Testis (tissue), 3 donors: ENCODE measurements around the gene CES2. TPM values are rescaled to one million over a fixed set of nuclear protein-coding genes. Genes with fewer than 3 reads are reported as not detected.
"Not testable (repeated sequence)": the region's sequence is repeated elsewhere in the genome, so short reads cannot be mapped to it uniquely, and the experiment has no call there.

Experiments
- DNase-seq: peaks from one replicate; pipeline ENCODE4 v3.0.0-alpha.2; 2019
- H3K27ac ChIP-seq, 2 donors: fragments of 200-600 bp; sonication (generic); one replicate each; pipeline ENCODE4 v1.5.1; 2019
- H3K27me3 ChIP-seq: fragments of 200-600 bp; sonication (generic); one replicate; pipeline ENCODE4 v1.5.1; 2019
- H3K36me3 ChIP-seq: fragments of 200-600 bp; sonication (generic); one replicate; pipeline ENCODE4 v1.5.1; 2017; ENCODE audit warnings: low read depth; ENCODE audit errors: missing control alignments
- H3K4me1 ChIP-seq: fragments of 200-600 bp; sonication (generic); one replicate; pipeline ENCODE4 v1.5.1; 2019
- H3K4me3 ChIP-seq, 2 donors: fragments of 200-600 bp; sonication (generic); one replicate each; pipeline ENCODE4 v1.5.1; 2017 to 2019
- H3K9me3 ChIP-seq: fragments of 200-600 bp; sonication (generic); one replicate; pipeline ENCODE4 v1.5.1; 2017
- CTCF ChIP-seq, 3 experiments: fragments of 450-650 bp in 2 of 3; fragments of 200-600 bp in 1 of 3; sonication (generic) in 1 of 3; IDR thresholded peaks; one replicate each; pipeline ENCODE4 v1.5.1; 2016 to 2019; ENCODE audit warnings: antibody characterized with exemption in 3 of 3, mild to moderate bottlenecking in 2 of 3, moderate library complexity in 1 of 3
- POLR2A ChIP-seq: fragments of 450-650 bp; IDR thresholded peaks from one replicate; pipeline ENCODE4 v1.6.1; 2017; ENCODE audit warnings: antibody characterized with exemption, mild to moderate bottlenecking, moderate library complexity
- WGBS, 2 donors: methylation state at CpG; one replicate each; pipeline ENCODE4 v1.1.5; 2018; 5-methylcytosine and 5-hydroxymethylcytosine counted together
- intact Hi-C: fragments of 100-400 bp; cut with DNase I; formaldehyde crosslinking; loops from one replicate; pipeline ENCODE4 v1.15.1; 2023; ENCODE audit warnings: low total_unique reads
- polyA plus RNA-seq: library from polyadenylated mRNA; stranded (reverse); fragments of 350-450 nt; fragmentation: Illumina TruSeq; extraction: RNeasy Lipid Tissue Mini Kit (QIAGEN cat#74804); gene quantifications from one replicate; pipeline ENCODE4 v1.2.3, GENCODE V29; 2014; ENCODE audit warnings: low read depth, low replicate concordance; ENCODE audit not compliant: insufficient read depth
- total RNA-seq, 2 donors: library from RNA; depleted of rRNA; stranded (reverse); fragments of >200 nt; gene quantifications; one replicate each; pipeline ENCODE4 v1.2.3, GENCODE V29; 2016

CES2 gene
- total and polyA plus RNA-seq, 3 donors from 2014 or later = 34.4 to 51.9 (median 49.1) TPM

- no peak for TF ChIP-seq CTCF (IDR thresholded peaks at IDR 0.05)
- TF ChIP-seq POLR2A = no peak
- intact Hi-C loops = no loop called here
Measured at GRCh38 chr16:66986559-66986958, 51.2 kb downstream of the CES2 start.

GRCh38 chr16:66988197-66988788, 53.0 kb downstream of the CES2 start, which contains the start of gene CES4A:
CES4A (plus strand) TSS chr16:66988589; CDS start chr16:66988773, 184 bp downstream.
- intact Hi-C loops = no loop called here
- H3K4me3 ChIP-seq = no peak within 1 kb of the TSS
- no peaks in the 10 kb centered on the region for H3K4me1 ChIP-seq
- DNase-seq = no peak
- 57 to 75% methylated on average over 11 of the region's 11 CpGs for WGBS, 2 donors
- no peaks in the 10 kb centered on the region for H3K36me3 ChIP-seq
- no peak within 1 kb of the TSS for H3K27ac ChIP-seq
- H3K9me3 ChIP-seq = no peaks in the 10 kb centered on the region
- TF ChIP-seq POLR2A = no peak
- TF ChIP-seq CTCF (IDR thresholded peaks at IDR 0.05) = no peak
- H3K27me3 ChIP-seq = no peaks in the 10 kb centered on the region

More at GRCh38 chr16:66986559-66986958, 51.2 kb downstream of the CES2 start:
- Histone ChIP-seq H3K9me3 (no peaks in the 10 kb centered on the region), H3K4me3 (no peak overlapping the region), H3K36me3 (no peaks in the 10 kb centered on the region), H3K4me1 (no peaks in the 10 kb centered on the region), H3K27ac (no peak overlapping the region), H3K27me3 (no peaks in the 10 kb centered on the region)
- DNase-seq = no peak
- 92 to 93% methylated on average over 6 of the region's 6 CpGs for WGBS, 2 donors

- WGBS, 2 donors = 78 to 87% methylated on average over 2 of the region's 2 CpGs
- intact Hi-C loops = no loop called here
- no peaks in the 10 kb centered on the region for H3K27me3 ChIP-seq
- no peaks in the 10 kb centered on the region for H3K36me3 ChIP-seq
- TF ChIP-seq POLR2A (no peak), CTCF (IDR thresholded peaks at IDR 0.05) (no peak)
- DNase-seq = no peak
- H3K9me3 ChIP-seq = no peaks in the 10 kb centered on the region
- H3K4me3 ChIP-seq = no peak overlapping the region
- H3K4me1 ChIP-seq = no peaks in the 10 kb centered on the region
- no peak overlapping the region for H3K27ac ChIP-seq
Measured at GRCh38 chr16:66991545-66992077, 56.3 kb downstream of the CES2 start.

- WGBS, 2 donors = 96% methylated on average over 12 of the region's 12 CpGs
- intact Hi-C loops, DNase-seq, H3K9me3 ChIP-seq, H3K4me1 ChIP-seq, H3K27ac ChIP-seq, H3K27me3 ChIP-seq, H3K4me3 ChIP-seq, H3K36me3 ChIP-seq: not testable (repeated sequence)
Measured at GRCh38 chr16:66993558-66993957, 58.2 kb downstream of the CES2 start.

Other genes starting within 250 kb of the CES2 start
- gene CMTM4, start 238.8 kb upstream of the CES2 start, total RNA-seq = 10 to 100 TPM; 50.9 to 59.2 TPM
- gene CMTM4, start 238.8 kb upstream of the CES2 start, polyA plus RNA-seq = 22.2 TPM
- 100 to 1,000 TPM; 132 to 145 TPM for gene DYNC1LI2, start 183.9 kb upstream of the CES2 start, total RNA-seq
- gene DYNC1LI2, start 183.9 kb upstream of the CES2 start, polyA plus RNA-seq = 89.0 TPM
- 10 to 100 TPM; 12.1 to 30.6 TPM for gene TERB1, start 133.9 kb upstream of the CES2 start, total RNA-seq
- 13.3 TPM for gene TERB1, start 133.9 kb upstream of the CES2 start, polyA plus RNA-seq
- 10 to 100 TPM; 72.7 to 72.8 TPM for gene NAE1, start 104.5 kb upstream of the CES2 start, total RNA-seq
- gene NAE1, start 104.5 kb upstream of the CES2 start, polyA plus RNA-seq = 53.7 TPM
- gene CA7, start 91.1 kb upstream of the CES2 start, total RNA-seq = 1 to 10 TPM; 1.4 to 1.9 TPM
- gene CA7, start 91.1 kb upstream of the CES2 start, polyA plus RNA-seq = 1.2 TPM
- 10 to 100 TPM; 22.9 to 23.9 TPM for gene PDP2, start 55.0 kb upstream of the CES2 start, total RNA-seq
- gene PDP2, start 55.0 kb upstream of the CES2 start, polyA plus RNA-seq = 14.0 TPM
- gene CDH16, start 16.6 kb upstream of the CES2 start, total RNA-seq = under 1 TPM; 0.31 to 0.39 TPM
- 2.7 TPM for gene CDH16, start 16.6 kb upstream of the CES2 start, polyA plus RNA-seq
- 10 to 100 TPM; 12.4 to 19.4 TPM for gene RRAD, start 10.0 kb upstream of the CES2 start, total RNA-seq
- 9.1 TPM for gene RRAD, start 10.0 kb upstream of the CES2 start, polyA plus RNA-seq
- 100 to 1,000 TPM; 113 to 179 TPM for gene CIAO2B, start 1.1 kb upstream of the CES2 start, total RNA-seq
- 145 TPM for gene CIAO2B, start 1.1 kb upstream of the CES2 start, polyA plus RNA-seq
- 1 to 10 TPM; 4.1 to 4.5 TPM for gene CES3, start 25.8 kb downstream of the CES2 start, total RNA-seq
- 1.5 TPM for gene CES3, start 25.8 kb downstream of the CES2 start, polyA plus RNA-seq
- gene CES4A, start 53.1 kb downstream of the CES2 start, total RNA-seq = 10 to 100 TPM; 17.0 to 25.0 TPM
- gene CES4A, start 53.1 kb downstream of the CES2 start, polyA plus RNA-seq = 12.2 TPM
- 10 to 100 TPM; 23.3 to 34.9 TPM for gene CBFB, start 93.6 kb downstream of the CES2 start, total RNA-seq
- gene CBFB, start 93.6 kb downstream of the CES2 start, polyA plus RNA-seq = 15.3 TPM
- 10 to 100 TPM; 32.6 to 41.6 TPM for gene PHAF1, start 174.4 kb downstream of the CES2 start, total RNA-seq
- gene PHAF1, start 174.4 kb downstream of the CES2 start, polyA plus RNA-seq = 31.2 TPM
- gene B3GNT9, start 215.5 kb downstream of the CES2 start, total RNA-seq = 10 to 100 TPM; 18.6 to 24.6 TPM
- 18.0 TPM for gene B3GNT9, start 215.5 kb downstream of the CES2 start, polyA plus RNA-seq
- 10 to 100 TPM; 15.9 to 23.9 TPM for gene TRADD, start 224.4 kb downstream of the CES2 start, total RNA-seq
- 7.4 TPM for gene TRADD, start 224.4 kb downstream of the CES2 start, polyA plus RNA-seq
- gene FBXL8, start 224.4 kb downstream of the CES2 start, total RNA-seq = 10 to 100 TPM; 20.6 to 26.9 TPM
- 3.7 TPM for gene FBXL8, start 224.4 kb downstream of the CES2 start, polyA plus RNA-seq
- 10 to 100 TPM; 63.4 to 78.3 TPM for gene HSF4, start 229.2 kb downstream of the CES2 start, total RNA-seq
- gene HSF4, start 229.2 kb downstream of the CES2 start, polyA plus RNA-seq = 20.2 TPM
- gene NOL3, start 235.0 kb downstream of the CES2 start, total RNA-seq = 10 to 100 TPM; 16.2 to 34.9 TPM
- 11.8 TPM for gene NOL3, start 235.0 kb downstream of the CES2 start, polyA plus RNA-seq
- gene MATCAP1, start 248.4 kb downstream of the CES2 start, total RNA-seq = 10 to 100 TPM; 65.1 to 89.4 TPM
- 44.6 TPM for gene MATCAP1, start 248.4 kb downstream of the CES2 start, polyA plus RNA-seq